ENCODE results near the gene KCNQ1.
"Not testable (repeated sequence)": the region's sequence is repeated elsewhere in the genome, so short reads cannot be mapped to it uniquely, and the experiment has no call there.

Gene KCNQ1

DNA sequence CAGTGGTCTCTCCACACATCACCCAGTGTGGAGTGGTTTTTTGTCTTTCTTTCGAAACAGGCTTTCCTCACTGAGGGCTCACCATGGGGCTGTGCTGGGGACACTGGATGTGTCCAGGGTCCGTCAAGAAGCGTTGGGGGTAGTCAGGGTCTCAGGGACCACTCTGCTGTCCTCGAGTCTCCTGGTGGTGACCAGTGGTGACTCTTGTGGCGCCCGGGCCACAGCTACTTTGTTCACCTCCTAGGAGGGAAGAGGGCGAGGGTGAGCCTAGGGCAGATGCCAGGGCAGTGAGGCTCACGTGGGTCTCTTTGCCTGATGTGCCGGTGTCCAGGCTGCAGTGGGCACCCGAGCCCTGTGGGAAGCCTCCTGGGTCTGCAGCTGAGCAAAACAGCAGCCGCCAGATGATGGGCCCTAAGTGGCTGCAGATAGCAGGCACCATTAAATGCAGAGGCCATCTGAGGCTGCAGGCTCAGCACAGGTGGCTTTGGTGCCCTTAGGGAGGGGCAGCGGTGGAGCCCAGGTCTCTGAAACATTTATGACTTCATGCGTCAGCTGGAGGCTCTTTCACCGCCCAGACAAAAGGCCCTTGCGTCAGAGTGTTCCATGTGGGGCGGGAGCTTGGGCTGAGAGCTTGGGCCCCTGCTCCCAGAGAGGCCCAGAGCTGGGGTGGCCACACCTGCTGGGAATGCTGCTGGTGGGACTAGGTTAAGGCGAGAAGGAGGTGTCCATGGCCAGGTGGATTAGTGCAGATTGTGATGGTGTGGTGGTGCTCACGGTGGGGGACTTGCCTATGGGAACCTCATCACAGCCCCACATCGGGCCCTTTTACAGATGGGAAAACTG is 29.5 kb downstream of the KCNQ1 start:
- DNase-seq (ENCODE audit: low read depth) = no peak

DNA sequence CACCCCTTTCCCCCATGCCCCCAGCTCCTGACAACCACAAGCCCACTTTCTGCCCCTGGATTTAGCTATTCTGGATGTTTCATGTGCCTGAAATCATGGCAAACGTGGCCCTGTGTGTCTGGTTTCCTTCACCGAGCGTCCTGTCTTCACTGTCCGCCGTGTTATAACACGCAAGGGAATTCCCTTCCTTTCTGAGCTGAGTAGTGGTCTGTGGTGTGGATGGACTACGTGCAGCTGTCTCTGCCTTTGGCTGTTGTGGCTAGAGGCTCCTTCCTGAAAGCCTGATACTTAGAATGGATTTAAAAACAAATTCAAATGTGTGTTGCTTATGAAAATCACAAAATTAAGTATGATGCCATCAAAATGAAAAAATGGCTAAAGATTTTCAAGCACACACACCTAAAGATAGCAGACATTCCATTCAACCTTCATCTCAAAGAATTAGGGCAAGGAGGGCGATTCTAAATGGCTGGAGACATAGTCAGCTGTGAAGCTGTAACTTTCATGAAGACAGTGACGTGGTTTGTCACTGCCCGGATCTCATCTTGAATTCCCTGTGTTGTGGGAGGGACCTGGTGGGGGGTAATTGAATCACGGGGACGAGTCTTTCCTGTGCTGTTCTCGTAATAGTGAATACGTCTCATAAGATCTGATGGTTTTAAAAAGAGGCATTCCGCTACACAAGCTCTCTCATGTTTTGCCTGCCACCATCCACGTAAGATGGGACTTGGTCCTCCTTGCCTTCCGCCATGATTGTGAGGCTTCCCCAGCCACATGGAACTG is 30.5 kb downstream of the KCNQ1 start:
- no peak for DNase-seq (ENCODE audit: low read depth)

DNA sequence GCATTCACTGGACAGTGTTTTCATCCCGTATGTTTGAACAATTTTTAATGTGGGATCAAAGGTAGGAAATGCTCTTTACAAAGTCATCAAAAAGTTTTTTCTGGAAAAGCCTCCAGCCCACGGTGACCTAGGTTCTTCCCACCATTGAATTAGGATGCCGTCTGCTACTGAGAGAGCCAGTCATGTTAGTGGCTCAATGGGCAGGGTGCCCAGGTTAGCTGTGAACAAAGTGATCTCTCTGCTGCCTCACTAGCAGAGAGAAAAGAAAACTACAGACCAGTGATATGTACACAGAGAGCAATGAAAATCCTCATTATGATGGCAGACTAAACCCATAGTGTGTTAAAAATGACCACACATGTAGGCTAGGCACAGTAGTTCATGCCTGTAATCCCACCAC is 32.4 kb downstream of the KCNQ1 start:
- DNase-seq (ENCODE audit: low read depth) = no peak

DNA sequence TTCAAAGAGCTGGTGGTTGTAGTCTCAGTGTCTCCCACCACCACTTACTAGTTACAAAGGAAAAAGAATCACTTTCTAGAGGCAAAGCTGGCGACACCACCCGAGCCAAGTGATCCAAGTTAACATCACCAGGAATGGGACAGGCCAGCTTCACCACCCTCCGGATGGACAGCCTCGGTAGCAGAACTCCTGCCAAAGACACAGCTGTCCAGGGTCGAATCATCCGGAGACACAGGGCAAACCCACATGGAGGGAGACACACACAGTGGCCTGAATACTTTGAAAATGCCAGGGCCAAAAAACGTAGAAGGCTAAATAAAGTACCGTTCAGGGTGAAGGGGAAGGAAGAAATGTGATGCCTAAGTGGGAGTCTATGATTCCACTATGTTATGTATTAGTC is 33.1 kb downstream of the KCNQ1 start:
- DNase-seq (ENCODE audit: low read depth) = no peak

DNA sequence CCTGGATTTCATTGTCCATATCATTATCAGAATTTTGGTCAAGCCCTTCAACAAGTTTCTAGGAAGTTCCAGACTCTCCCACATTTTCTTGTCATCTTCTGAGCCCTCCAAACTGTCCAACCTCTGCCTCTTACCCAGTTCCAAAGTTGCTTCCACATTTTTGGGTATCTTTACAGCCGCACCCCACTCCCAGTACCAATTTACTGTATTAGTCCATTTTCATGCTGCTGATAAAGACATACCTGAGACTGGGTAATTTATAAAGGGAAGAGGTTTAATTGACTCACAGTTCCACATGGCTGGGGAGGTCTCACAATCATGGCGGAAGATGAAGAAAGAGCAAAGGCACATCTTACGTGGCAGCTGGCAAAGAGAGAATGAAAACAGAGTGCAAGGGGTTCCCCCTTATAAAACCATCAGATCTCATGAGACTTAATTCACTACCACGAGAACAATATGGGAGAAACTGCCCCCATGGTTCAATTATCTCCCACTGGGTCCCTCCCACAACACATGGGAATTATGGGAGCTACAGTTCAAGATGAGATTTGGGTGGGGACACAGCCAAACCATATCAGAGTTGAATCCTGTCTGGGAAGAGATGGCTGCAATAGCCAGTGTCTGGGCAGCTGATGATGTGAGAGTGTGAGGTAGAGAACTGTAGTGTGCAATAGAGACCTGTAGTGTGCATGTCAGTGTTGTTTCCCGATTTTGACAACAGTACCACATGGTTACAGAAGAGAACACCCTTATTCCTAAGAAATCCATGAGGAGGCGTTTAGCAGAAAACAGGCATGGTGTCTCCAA is 35.5 kb downstream of the KCNQ1 start:
- not testable (repeated sequence) for DNase-seq (ENCODE audit: low read depth)

DNA sequence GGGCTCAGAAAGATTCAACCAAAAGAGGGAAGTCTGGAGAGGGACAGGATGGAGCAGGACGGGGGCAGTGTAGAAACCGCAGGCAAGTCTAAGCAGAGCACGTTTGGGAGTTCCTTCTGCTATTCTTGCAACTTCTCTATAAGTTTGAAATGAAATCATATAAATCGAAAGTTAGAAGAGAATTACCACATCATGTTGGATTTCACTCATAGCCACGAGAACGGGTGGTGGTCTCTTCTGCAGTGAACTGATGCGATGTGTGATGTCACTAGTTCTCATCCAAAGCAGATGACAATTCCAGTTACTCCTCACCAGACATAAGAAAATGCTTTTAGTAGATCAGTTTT is 36.0 kb downstream of the KCNQ1 start:
- DNase-seq (ENCODE audit: low read depth) = no peak

DNA sequence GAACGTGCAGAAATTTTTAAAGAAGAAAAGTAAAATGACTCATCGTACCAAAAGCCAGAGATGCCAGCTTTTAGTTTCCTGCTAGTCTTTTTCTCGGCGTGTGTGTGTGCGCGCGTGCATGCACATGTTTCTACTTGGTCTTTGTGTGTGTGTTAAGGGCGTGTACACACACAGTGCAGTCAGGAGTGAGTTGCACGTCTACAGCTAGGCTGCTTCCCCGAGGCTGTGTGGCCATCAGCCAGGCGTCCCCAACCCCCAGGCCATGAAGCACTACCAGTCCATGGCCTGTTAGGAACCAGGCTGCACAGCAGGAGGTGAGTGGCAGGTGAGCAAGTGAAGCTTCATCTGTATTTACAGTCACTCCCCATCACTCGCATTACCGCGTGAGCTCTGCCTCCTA is 36.4 kb downstream of the KCNQ1 start:
- no peak for DNase-seq (ENCODE audit: low read depth)

DNA sequence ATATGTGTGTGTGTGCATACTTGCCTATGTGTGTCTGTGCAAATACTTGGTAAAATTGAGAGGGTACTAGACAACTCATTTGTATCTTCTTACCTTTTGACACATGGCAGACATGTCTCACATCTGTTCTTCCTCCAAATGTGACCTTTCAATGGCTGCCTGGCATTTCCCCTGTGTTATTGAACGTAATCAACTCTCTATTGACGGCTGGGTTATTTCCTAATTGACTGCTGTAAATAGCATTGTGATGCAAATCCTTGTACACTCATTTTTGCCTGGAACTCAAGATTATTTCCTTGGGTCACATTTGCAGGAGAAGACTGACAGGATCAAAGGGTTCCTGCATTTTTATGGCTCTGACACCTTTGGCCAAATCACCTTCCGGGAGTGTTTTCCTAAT is 37.4 kb downstream of the KCNQ1 start:
- no peak for DNase-seq (ENCODE audit: low read depth)

DNA sequence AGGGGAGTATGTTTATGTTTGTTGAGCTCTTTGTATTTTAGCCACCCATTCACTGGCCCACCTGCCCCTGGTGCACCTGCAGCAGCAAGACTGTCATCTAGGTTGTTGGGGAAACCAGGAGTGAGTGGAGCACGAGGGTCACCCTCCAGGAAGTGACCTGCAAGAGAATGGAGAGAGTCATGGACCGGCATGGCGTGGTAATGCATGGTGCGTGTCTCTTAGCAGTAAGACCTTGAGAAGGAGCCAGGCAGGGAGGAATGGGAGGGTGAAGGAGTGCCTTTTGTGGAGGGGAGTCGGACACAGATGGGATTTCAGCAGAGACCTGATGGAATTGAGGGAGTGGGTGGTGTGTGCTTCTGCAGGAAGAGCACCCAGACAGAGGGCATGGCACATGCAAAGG is 37.9 kb downstream of the KCNQ1 start:
- DNase-seq (ENCODE audit: low read depth) = no peak

DNA sequence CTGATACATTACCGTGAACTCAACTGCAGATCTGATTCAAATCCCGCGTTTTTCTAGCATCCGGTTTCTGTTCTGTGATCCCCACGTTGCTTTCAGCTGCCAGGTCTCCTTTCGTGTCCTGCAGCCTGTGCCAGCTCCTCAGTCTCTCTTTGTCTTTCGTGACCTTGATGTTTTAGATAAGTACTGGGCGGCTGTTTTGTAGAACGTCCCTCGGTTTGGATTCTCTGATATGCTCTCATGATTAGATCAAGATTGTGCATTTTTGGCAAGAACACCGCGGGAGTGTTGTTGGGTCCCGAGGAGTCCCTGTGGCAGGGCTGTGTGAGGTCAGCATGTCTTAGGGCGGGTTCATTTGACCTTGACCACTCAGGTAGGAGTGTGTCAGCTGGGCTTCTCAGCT is 38.6 kb downstream of the KCNQ1 start:
- DNase-seq (ENCODE audit: low read depth) = no peak

DNA sequence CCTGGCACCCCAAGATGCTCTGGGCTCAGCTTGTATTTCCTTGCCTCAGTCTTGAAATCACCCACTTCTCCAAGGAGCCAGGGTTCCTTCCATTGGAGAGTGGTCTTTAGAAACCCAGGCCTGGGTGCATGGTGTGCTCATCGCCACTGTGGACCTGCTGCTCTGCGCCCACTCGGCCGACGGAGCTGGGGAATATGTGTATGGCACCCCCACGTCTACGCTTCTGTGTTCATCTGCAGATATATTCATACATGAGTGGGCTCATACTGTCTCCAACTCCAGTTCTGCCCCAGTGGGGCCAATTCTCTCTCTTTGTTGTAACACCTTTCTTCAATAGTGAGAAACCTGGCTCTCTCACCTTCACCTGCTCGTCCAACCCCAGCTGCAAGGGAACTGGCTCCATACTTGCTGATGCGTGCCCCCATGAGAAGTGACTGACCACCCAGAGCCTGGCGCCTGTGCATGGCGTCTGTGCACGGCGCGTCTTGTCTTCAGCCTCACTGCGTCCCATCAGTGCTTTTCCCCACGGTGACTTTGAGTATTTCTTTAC is 39.8 kb downstream of the KCNQ1 start:
- no peak for DNase-seq (ENCODE audit: low read depth)

DNA sequence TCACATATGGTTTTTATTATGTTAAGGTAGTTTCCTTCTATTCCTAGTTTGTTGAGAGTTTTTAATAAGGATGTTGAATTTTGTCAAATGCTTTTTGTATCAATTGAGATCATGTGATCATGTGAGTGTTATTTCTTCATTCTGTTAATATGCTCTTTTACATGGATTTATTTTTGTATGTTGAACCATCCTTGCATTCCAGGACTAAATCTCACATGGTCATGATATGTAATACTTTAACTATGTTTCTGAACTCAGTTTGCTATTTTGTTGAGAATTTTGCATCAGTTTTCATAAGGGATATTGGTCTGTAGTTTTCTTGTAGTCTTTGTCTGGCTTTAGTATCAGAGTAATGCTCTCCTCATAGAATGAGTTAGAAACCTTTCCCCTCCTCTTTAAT is 43.2 kb downstream of the KCNQ1 start:
- no peak for DNase-seq (ENCODE audit: low read depth)

DNA sequence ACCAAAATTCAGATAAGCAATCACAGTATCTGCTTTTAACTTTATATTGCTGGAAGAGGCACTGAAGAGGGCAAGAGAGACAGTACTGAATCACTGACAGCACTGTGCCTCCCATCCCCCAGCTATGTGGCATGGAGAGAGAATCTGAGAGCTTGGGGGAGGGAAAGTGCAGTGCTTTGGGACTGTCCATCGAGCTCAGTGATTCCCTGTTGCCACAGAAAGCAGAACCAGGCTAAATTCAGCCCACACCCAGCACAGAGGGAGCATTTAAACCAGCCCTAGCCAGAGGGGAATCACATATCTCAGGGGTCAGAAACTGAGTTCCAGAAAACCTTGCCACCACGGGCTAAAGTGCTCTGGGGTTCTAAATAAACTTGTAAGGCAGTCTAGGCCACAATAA is 44.3 kb downstream of the KCNQ1 start:
- DNase-seq (ENCODE audit: low read depth) = no peak

DNA sequence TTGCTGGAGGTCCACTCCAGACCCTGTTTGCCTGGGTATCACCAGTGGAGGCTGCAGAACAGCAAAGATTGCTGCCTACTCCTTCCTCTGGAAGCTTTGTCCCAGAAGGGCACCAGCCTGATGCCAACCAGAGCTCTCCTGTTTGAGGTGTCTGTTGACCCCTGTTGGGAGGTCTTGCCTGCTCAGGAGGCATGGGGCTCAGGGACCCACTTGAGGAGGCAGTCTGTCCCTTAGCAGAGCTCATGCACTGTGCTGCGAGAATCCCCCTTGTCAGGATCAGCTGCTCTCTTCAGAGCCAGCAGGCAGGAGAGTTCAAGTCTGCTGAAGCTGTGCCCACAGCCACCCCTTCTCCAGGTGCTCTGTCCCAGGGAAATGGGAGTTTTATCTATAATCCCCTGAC is 53.1 kb downstream of the KCNQ1 start:
- DNase-seq (ENCODE audit: low read depth) = not testable (repeated sequence)

DNA sequence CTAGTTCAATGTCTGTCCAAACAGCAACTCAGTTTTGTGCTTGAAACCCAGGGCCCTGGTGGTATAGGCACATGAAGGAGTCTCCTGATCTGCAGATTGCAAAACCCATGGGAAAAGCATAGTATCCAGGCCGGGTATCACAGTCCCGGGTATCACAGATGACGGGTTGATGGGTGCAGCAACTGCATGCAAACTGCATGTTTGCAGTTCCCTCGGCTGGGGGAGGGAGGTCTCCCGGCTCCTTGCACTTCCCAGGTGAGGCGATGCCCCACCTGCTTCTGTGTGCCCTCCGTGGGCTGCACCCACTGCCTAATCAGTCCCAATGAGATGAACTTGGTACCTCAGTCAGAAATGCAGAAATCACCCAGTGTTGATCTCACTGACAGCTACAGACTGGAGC is 53.9 kb downstream of the KCNQ1 start:
- no peak for DNase-seq (ENCODE audit: low read depth)

DNA sequence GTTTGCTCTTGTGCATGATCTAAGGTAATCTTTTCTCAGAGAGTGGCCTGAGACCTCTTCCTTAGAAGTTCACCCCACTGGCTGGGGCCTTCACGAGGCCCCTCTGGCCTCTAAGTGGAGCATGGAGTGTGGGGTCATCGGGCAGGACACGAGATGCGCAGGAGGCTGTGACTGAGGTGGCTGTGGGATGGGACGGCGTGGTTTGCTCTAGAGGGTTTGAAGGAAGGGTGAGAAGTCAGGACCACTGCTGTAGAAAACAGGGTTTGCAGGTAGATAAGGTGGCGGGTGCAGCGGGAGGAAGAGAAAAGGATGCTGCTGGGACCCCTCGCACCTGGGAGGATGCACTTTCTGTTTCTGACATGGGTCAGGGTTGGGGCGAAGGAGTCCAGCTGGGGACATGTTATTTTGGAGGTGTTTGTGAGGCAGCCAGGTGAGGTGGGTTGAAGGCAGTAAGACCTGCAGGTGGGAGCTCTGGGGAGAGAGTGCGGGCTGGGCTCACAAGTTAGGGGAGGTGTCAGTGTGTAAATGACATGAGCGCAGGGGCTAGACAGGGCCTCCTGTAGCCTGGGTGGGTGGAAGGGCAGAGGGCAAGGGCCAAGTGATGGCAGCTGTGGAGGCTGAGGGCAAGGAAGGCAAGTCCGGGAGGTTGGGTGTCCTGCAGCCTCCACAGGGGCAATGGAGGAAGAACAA is 62.5 kb downstream of the KCNQ1 start:
- no peak for DNase-seq (ENCODE audit: low read depth)

DNA sequence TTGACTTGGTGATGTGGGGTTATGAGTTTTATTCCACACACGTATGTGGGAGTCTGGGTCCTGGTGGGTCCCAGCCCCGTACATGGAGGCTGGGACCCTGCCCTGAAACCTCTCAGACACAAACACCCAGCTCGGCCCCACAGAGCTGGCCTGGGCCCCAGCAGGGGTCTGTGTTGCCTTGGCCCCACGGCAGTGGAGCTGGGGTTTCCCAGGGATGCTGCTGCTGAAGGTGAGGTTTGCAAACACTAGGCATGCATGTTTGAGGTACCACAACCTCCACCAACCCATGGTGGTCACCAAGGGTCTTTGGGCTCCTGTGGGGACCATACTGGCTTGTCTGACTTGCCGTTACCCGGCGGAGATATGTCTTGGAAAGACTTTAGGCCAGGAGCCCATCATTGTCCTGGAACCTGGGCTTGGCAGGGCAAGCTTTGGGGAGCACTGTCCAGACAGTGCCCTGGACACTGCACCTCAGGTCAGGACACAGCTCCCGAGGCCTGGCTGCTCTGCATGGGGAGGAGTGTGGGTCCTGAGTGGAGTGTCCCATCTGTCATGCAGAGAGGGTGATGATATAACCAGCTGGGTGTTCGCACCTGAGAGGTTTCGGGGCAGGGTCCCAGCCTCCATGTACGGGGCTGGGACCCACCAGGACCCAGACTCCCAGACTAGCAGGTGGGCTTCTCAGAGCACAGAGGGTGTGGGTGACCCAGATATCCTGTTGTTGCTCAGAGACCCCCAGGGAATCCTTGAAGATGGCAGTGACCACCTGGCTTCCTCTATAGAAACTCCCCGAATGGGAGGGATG is 63.3 kb downstream of the KCNQ1 start:
- DNase-seq (ENCODE audit: low read depth) = no peak

DNA sequence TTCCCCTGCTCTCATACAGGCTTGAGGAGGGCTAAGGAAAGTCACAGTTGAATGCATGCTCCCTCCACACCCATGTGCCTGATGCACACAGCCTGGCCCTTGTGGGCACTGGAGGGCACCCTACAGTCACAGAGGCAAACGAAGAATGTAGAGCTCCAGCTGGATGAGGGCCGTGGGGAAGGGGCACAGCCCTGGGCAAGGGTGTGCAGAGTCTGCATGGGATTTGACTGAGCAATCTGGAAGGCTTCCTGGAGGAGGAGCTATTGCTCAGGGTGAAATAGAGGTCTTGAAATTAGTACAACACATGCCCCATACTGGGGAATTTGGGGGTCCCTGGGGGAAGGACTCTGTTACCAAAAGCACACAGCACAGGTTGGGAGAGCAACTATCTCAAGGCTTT is 64.0 kb downstream of the KCNQ1 start:
- no peak for DNase-seq (ENCODE audit: low read depth)

DNA sequence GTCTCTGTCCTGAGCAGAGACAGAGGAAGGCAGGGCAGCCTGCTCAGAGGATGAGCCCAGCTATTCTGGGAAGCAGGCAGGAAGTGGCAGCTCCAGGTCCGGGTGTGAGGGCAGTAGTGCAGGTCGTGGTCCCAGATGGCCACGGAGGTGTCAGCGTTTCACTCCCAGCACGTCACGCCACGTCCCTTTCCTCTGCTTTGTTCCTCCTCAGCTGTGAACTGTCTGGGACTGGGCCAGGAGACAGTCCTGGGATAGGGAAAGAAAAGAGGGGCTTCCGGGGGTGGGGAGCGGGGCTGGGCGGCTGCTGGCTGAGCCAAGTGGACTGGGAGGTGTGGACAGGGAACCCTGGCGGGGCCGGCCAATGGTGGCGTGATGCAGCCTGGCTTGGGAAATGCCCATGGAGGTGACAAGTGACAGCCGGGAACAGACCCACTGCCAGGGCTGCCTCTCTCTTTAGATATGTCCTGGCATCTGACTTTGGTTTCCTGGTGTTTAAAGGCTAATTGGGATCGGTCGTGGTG is 64.7 kb downstream of the KCNQ1 start:
- DNase-seq (ENCODE audit: low read depth) = no peak

DNA sequence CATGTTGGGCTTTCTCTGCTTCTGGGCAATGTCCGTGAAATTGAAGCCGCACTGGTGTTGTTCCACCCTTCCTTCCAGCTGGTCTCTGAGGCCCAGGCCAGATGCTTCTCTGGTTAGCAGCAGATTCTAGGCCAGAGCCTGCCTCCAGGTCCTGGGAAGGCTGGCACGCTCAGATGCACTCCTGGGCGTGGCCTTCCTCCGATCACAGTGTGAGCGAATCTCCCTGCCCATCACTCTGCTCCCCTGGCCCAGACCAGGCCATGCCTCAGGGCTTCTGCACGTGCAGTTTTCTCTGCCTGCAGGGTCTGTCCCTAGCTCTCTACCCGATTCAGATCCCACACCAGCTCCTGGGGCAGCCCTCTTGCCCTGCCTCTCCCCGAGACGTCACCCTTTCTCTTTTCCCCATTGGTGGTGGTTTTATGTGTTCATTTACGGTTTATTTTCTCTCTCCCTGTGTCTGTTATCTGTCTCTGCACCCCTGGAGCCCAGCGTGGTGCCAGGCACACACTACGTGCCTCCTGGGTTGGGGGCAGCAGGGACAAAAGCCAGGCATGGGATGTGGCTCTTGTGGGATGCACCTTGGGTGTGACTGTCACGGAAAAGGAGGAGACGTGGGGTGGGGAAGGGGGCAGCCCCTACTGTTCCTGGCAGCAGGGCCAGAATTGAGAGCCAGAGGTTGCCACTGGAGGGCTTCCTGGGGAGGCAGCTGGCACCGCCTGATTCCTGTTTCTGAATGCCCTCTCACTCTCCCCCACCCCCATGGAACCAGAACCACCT is 66.0 kb downstream of the KCNQ1 start:
- DNase-seq (ENCODE audit: low read depth) = no peak

Measured in T-helper 22 cell (primary cell).